ENCODE data around the gene SUSD3. TPM values are rescaled to one million over a fixed set of nuclear protein-coding genes. Genes with fewer than 3 reads are reported as not detected.

The SUSD3 gene
- total and polyA plus RNA-seq, 2 donors (not counting 3 experiments of a cell fraction or from before 2014, with no cell fraction given) = not detected

DNA sequence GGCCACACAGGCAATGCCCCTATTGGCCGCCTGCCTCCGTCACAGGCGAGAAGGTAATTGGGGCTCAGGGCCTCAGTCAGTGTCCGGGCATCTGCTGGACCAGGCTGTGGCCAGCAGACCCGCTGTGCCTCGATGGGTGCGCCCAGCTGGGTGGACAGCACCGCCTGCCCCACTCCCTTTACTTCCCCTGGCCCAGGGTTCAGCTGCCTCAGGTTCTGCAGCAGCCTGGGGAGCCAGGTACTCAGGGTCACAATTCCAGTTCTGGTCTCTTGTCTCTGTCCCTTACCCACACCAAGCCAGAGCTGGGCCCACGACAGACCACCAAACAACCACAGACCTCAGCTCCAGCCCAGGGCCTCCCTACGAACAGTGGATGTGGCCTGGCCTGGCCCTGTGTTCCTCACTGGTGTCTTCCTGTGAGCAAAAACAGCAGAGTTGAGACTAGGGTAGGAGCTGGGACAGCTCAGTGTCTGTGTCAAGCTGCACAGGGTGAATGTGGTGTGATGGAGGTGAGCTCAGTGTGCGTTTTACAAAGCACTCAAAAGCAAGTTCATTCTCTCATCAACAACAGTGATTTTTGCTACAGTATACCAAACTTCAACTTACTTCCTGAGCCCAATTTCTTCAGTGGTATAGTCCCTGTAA lies 33.4 kb upstream of the SUSD3 start:
- intact Hi-C loops (cut with micrococcal nuclease) (no loop called here), dilution Hi-C loops (cut with MboI; ENCODE audit: extremely low pct_ligation_motif_present, low sequenced_read_pairs) (no loop called here)
- H3K4me2 ChIP-seq (ENCODE audit: insufficient read depth, low read length) = no peak overlapping the region
- H3K79me2 ChIP-seq (ENCODE audit: control insufficient read depth, insufficient read depth, low read length) = no peaks in the 10 kb centered on the region
- no peak overlapping the region for H3K4me3 ChIP-seq (replicated peaks in 1 of 3; ENCODE audit: insufficient read depth in 1 of 3, low read depth in 1 of 3, low read length in 3 of 3)
- no peak overlapping the region for H2AFZ ChIP-seq (ENCODE audit: low read depth, low read length)
- POLR2A ChIA-PET = no interaction called here
- no peak for DNase-seq (ENCODE audit: low read depth, low spot score)
- H3K9me1 ChIP-seq (replicated peaks; ENCODE audit: control insufficient read depth, extremely low read depth, insufficient read depth, low read length) = no peaks in the 10 kb centered on the region
- CTCF ChIA-PET = interaction anchor here (0.8 to 2.6 kb wide), 2 partner anchors 16 to 21 kb away, joined by 3 to 15 read pairs; no protein-coding TSS in a partner anchor
- no peaks in the 10 kb centered on the region for H3K4me1 ChIP-seq (ENCODE audit: control insufficient read depth, extremely low read depth, insufficient read depth, low read length)
- H3K9me3 ChIP-seq (replicated peaks; ENCODE audit: control insufficient read depth, insufficient read depth, low read length) = no peaks in the 10 kb centered on the region
- BruUV-seq (replicated peaks) = no TSS peak
- no peaks in the 10 kb centered on the region for H3K27me3 ChIP-seq (ENCODE audit: control insufficient read depth in 2 of 2, insufficient read depth in 2 of 2, low read length in 2 of 2)
- H3K9ac ChIP-seq (replicated peaks; ENCODE audit: extremely low read depth, insufficient read depth, low read length) = no peak overlapping the region
- H3K36me3 ChIP-seq (ENCODE audit: control insufficient read depth in 2 of 2, extremely low read depth in 1 of 2, insufficient read depth in 2 of 2, low read length in 2 of 2) = no peaks in the 10 kb centered on the region
- TF ChIP-seq POLR2AphosphoS5 (IDR thresholded peaks at IDR 0.05; ENCODE audit: insufficient read depth, low read depth, low read length) (no peak), FOS (IDR thresholded peaks at IDR 0.05; ENCODE audit: borderline replicate concordance, insufficient read depth, low read length) (no peak), GATA2 (IDR thresholded peaks at IDR 0.05; ENCODE audit: insufficient read depth, insufficient read length, low read depth, low read length) (no peak), EZH2 (IDR thresholded peaks at IDR 0.05; ENCODE audit: borderline replicate concordance, low read depth, low read length, severe bottlenecking) (no peak), MYC (IDR thresholded peaks at IDR 0.05; ENCODE audit: low read depth, low read length) (no peak), POLR2A (IDR thresholded peaks at IDR 0.05; ENCODE audit: low read depth, low read length) (no peak), JUN (IDR thresholded peaks at IDR 0.05; ENCODE audit: borderline replicate concordance, insufficient read depth, insufficient read length, low read depth) (no peak)
- TF ChIP-seq, protein P1, sequence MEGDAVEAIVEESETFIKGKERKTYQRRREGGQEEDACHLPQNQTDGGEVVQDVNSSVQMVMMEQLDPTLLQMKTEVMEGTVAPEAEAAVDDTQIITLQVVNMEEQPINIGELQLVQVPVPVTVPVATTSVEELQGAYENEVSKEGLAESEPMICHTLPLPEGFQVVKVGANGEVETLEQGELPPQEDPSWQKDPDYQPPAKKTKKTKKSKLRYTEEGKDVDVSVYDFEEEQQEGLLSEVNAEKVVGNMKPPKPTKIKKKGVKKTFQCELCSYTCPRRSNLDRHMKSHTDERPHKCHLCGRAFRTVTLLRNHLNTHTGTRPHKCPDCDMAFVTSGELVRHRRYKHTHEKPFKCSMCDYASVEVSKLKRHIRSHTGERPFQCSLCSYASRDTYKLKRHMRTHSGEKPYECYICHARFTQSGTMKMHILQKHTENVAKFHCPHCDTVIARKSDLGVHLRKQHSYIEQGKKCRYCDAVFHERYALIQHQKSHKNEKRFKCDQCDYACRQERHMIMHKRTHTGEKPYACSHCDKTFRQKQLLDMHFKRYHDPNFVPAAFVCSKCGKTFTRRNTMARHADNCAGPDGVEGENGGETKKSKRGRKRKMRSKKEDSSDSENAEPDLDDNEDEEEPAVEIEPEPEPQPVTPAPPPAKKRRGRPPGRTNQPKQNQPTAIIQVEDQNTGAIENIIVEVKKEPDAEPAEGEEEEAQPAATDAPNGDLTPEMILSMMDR (IDR thresholded peaks at IDR 0.05; ENCODE audit: extremely low read depth in 1 of 2, insufficient read depth in 1 of 2, low read depth in 1 of 2, low read length in 2 of 2) = no peak
- TF ChIP-seq, protein P2, sequence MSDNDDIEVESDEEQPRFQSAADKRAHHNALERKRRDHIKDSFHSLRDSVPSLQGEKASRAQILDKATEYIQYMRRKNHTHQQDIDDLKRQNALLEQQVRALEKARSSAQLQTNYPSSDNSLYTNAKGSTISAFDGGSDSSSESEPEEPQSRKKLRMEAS (IDR thresholded peaks at IDR 0.05; ENCODE audit: insufficient read depth, insufficient read length) = no peak
- no peak for FAIRE-seq
- H4K20me1 ChIP-seq (replicated peaks; ENCODE audit: control insufficient read depth, extremely low read depth, insufficient read depth, low read length) = no peaks in the 10 kb centered on the region
- no peak overlapping the region for H3K27ac ChIP-seq (ENCODE audit: insufficient read depth, low read depth, low read length)

Data from endothelial cell of umbilical vein (primary cell).